IPS-NIHi7 (cell line): ENCODE data around the gene PCBD1.

Source experiments
- DNase-seq: peaks from one replicate; pipeline ENCODE4 v3.0.0; 2012; ENCODE audit warnings: mixed read lengths; ENCODE audit errors: extremely low spot score

Gene PCBD1

GRCh38 chr10:70834021-70834420, 54.3 kb downstream of the PCBD1 start:
- no peak for DNase-seq

GRCh38 chr10:70833601-70834000, 54.8 kb downstream of the PCBD1 start:
- DNase-seq: no peak
